ENCODE data around the gene ANKRD37. TPM values are rescaled to one million over a fixed set of nuclear protein-coding genes. Genes with fewer than 3 reads are reported as not detected.

ANKRD37 gene
- polyA plus RNA-seq, 1 experiment: 13.2 TPM

GRCh38 chr4:185441479-185441878 is 44.8 kb downstream of the ANKRD37 start:
- POLR2A ChIA-PET: no interaction called here
- CTCF ChIA-PET: no interaction called here
- Histone ChIP-seq H3K36me3 (ENCODE audit: control insufficient read depth, insufficient read depth, low read length) (no peaks in the 10 kb centered on the region), H3K4me3 (ENCODE audit: low read depth, low read length) (no peak overlapping the region), H3K27me3 (ENCODE audit: control insufficient read depth, insufficient read depth, low read length) (no peaks in the 10 kb centered on the region)
- no peak for TF ChIP-seq CTCF (IDR thresholded peaks at IDR 0.05; ENCODE audit: insufficient read depth, low read depth, low read length)
- no peak for DNase-seq (ENCODE audit: low read depth)

GRCh38 chr4:185445209-185445608 is 48.6 kb downstream of the ANKRD37 start:
- H3K36me3 ChIP-seq (ENCODE audit: control insufficient read depth, insufficient read depth, low read length): no peaks in the 10 kb centered on the region
- TF ChIP-seq CTCF (IDR thresholded peaks at IDR 0.05; ENCODE audit: insufficient read depth, low read depth, low read length): no peak
- no peak overlapping the region for H3K4me3 ChIP-seq (ENCODE audit: low read depth, low read length)
- DNase-seq (ENCODE audit: low read depth): no peak
- POLR2A ChIA-PET: no interaction called here
- no peaks in the 10 kb centered on the region for H3K27me3 ChIP-seq (ENCODE audit: control insufficient read depth, insufficient read depth, low read length)
- CTCF ChIA-PET: no interaction called here

Small RNA genes lying within 50 kb of the gene (small RNA-seq; reads per million reads assigned to genes)
- not detected for gene RF00019 (ENCODE audit: insufficient read length, low read depth, low replicate concordance)

Other genes starting within 250 kb of the ANKRD37 start
- gene CFAP97, start 192.8 kb upstream of the ANKRD37 start, polyA plus RNA-seq (2011; rRNA removed): 16.4 and 35.3 TPM in 2 replicates
- gene SNX25, start 187.2 kb upstream of the ANKRD37 start, polyA plus RNA-seq (2011; rRNA removed): 11.7 and 22.5 TPM in 2 replicates
- 0.13 and 0.15 TPM in 2 replicates for gene LRP2BP, start 917 bp upstream of the ANKRD37 start, polyA plus RNA-seq (2011; rRNA removed)
- gene UFSP2, start 29.1 kb downstream of the ANKRD37 start, polyA plus RNA-seq (2011; rRNA removed): 18.8 and 39.2 TPM in 2 replicates
- gene CCDC110, start 74.9 kb downstream of the ANKRD37 start, polyA plus RNA-seq (2011; rRNA removed): not detected in 2 replicates
- gene PDLIM3, start 138.7 kb downstream of the ANKRD37 start, polyA plus RNA-seq (2011; rRNA removed): 0.05 and 0.11 TPM in 2 replicates